B cell (primary cell): ENCODE measurements around the gene BACH2. TPM values are rescaled to one million over a fixed set of nuclear protein-coding genes. Genes with fewer than 3 reads are reported as not detected.

ENCODE experiments used
- ATAC-seq: fragments of 200-7000 bp; cut with Tn5 transposase; one replicate; pipeline ENCODE4 v1.10.0; 2021; ENCODE audit warnings: low read depth, mild to moderate bottlenecking, moderate number of reproducible peaks, moderate library complexity
- CTCF ChIA-PET: fragments of 350-600 bp; sonication (Branson Sonifier 250); formaldehyde crosslinking; loops from one replicate; lab custom pipeline; 2021; ENCODE audit warnings: antibody characterized with exemption, inconsistent platforms; lab: Charles Lee
- POLR2A ChIA-PET: fragments of 350-600 bp; sonication (Branson Sonifier 250); formaldehyde crosslinking; loops from one replicate; lab custom pipeline; 2021; ENCODE audit warnings: antibody characterized with exemption; lab: Charles Lee
- DNase-seq: peaks from one replicate; pipeline ENCODE4 v3.0.0; 2013
- H2AFZ ChIP-seq: 2 replicates; pipeline ENCODE4 v1.6.1; 2012; ENCODE audit warnings: mild to moderate bottlenecking, low read depth, low read length; ENCODE audit not compliant: insufficient read depth, poor library complexity, severe bottlenecking
- H3K27ac ChIP-seq, 2 donors: 1 replicate in 1 of 2; 2 replicates in 1 of 2; pipeline ENCODE4 v1.5.1; 2012 to 2013; ENCODE audit warnings: low read length in 2 of 2, mild to moderate bottlenecking in 2 of 2, moderate library complexity in 1 of 2
- H3K27me3 ChIP-seq, 4 experiments: fragments of 200-600 bp in 1 of 4; sonication (generic) in 1 of 4; replicated peaks in 1 of 4; 1 replicate in 2 of 4; 2 replicates in 2 of 4; pipeline versions ENCODE4 v1.6.1 to v1.7.0; 2013 to 2016; ENCODE audit warnings: low read length in 3 of 4, mild to moderate bottlenecking in 2 of 4, mixed read lengths in 1 of 4, moderate library complexity in 1 of 4; ENCODE audit not compliant: insufficient read depth in 4 of 4, control insufficient read depth in 3 of 4; ENCODE audit errors: control extremely low read depth in 1 of 4
- H3K36me3 ChIP-seq, 2 experiments: replicated peaks in 1 of 2; 1 replicate in 1 of 2; 2 replicates in 1 of 2; pipeline versions ENCODE4 v1.6.1 to v1.7.1; 2013; ENCODE audit warnings: low read length in 1 of 2; ENCODE audit not compliant: insufficient read depth in 2 of 2, control insufficient read depth in 1 of 2; ENCODE audit errors: control extremely low read depth in 1 of 2, extremely low read depth in 1 of 2
- H3K4me1 ChIP-seq, 2 donors: fragments of 200-600 bp in 1 of 2; sonication (generic) in 1 of 2; 1 replicate in 1 of 2; 2 replicates in 1 of 2; pipeline versions ENCODE4 v1.5.1 to v1.6.1; 2013 to 2017; ENCODE audit warnings: low read length in 2 of 2; ENCODE audit not compliant: control insufficient read depth in 2 of 2, insufficient read depth in 2 of 2
- H3K4me2 ChIP-seq: replicated peaks from 2 replicates; pipeline ENCODE3; 2012; ENCODE audit warnings: mild to moderate bottlenecking, low read depth, low read length; ENCODE audit not compliant: poor library complexity, severe bottlenecking
- H3K4me3 ChIP-seq, 5 experiments: fragments of 200-600 bp in 1 of 5; sonication (generic) in 1 of 5; 1 replicate in 3 of 5; 2 replicates in 2 of 5; pipeline versions ENCODE4 v1.5.1 to v1.7.0; 2011 to 2016; ENCODE audit warnings: low read length in 4 of 5, mild to moderate bottlenecking in 4 of 5, low read depth in 2 of 5, control low read depth in 1 of 5, moderate library complexity in 1 of 5; ENCODE audit not compliant: insufficient read depth in 1 of 5; ENCODE audit errors: control extremely low read depth in 1 of 5, extremely low read depth in 1 of 5
- H3K79me2 ChIP-seq: fragments of 200-600 bp; sonication (generic); one replicate; pipeline ENCODE4 v1.6.0; 2016; ENCODE audit warnings: low read length; ENCODE audit not compliant: control insufficient read depth, insufficient read depth
- H3K9ac ChIP-seq: fragments of 200-600 bp; sonication (generic); 2 replicates; pipeline ENCODE4 v1.6.1; 2017; ENCODE audit warnings: mild to moderate bottlenecking, low read length, moderate library complexity
- H3K9me3 ChIP-seq, 3 donors: one replicate each; pipeline versions ENCODE4 v1.6.1 to v1.7.1; 2013; ENCODE audit warnings: low read length in 2 of 3; ENCODE audit not compliant: control insufficient read depth in 2 of 3, insufficient read depth in 1 of 3; ENCODE audit errors: control extremely low read depth in 1 of 3
- H4K20me1 ChIP-seq: 2 replicates; pipeline ENCODE4 v1.6.0; 2012; ENCODE audit warnings: mild to moderate bottlenecking, low read length; ENCODE audit not compliant: insufficient read depth, control insufficient read depth, poor library complexity, severe bottlenecking
- H3K27ac Mint-ChIP-seq: one replicate; pipeline ENCODE4 v1.8.0; 2021; ENCODE audit warnings: mixed read lengths
- H3K27me3 Mint-ChIP-seq: one replicate; pipeline ENCODE4 v1.8.0; 2021; ENCODE audit warnings: mixed read lengths
- H3K4me1 Mint-ChIP-seq: one replicate; pipeline ENCODE4 v1.8.0; 2021; ENCODE audit warnings: mixed read lengths
- H3K4me3 Mint-ChIP-seq: one replicate; pipeline ENCODE4 v1.8.0; 2021; ENCODE audit warnings: mixed read lengths
- H3K9me3 Mint-ChIP-seq: one replicate; pipeline ENCODE4 v1.8.0; 2022; ENCODE audit warnings: mixed read lengths; ENCODE audit not compliant: insufficient read depth
- EZH2 ChIP-seq: IDR thresholded peaks from 2 replicates; pipeline ENCODE4 v1.6.1; 2012; ENCODE audit warnings: borderline replicate concordance, low read depth, mild to moderate bottlenecking, moderate library complexity, low read length; ENCODE audit not compliant: insufficient read depth, poor library complexity, severe bottlenecking
- WGBS: methylation state at CpG from one replicate; pipeline ENCODE4 v1.1.5; 2013; ENCODE audit warnings: missing lambda C conversion rate; ENCODE audit not compliant: insufficient coverage; 5-methylcytosine and 5-hydroxymethylcytosine counted together
- intact Hi-C: fragments of 100-400 bp; cut with micrococcal nuclease; formaldehyde crosslinking; loops from one replicate; pipeline ENCODE4 v1.10.0; 2022
- polyA plus RNA-seq: library from polyadenylated mRNA; depleted of rRNA; stranded (reverse); fragments of >200 nt; gene quantifications from 2 replicates; pipeline ENCODE4 v1.2.3, GENCODE V29; 2012
- total RNA-seq, 2 donors: library from RNA; stranded (reverse); fragments of 120-200 nt in 1 of 2; gene quantifications; 1 replicate in 1 of 2; 2 replicates in 1 of 2; pipeline versions ENCODE4 v1.2.3 to v1.2.4, GENCODE V29; 2013 to 2022
- TF ChIP-seq, protein P1 (sequence below): fragments of 200-600 bp; IDR thresholded peaks from one replicate; pipeline ENCODE4 v1.8.0; 2022; ENCODE audit warnings: antibody characterized with exemption, mild to moderate bottlenecking

BACH2 gene
- total and polyA plus RNA-seq, 2 donors (not counting 1 experiment from before 2014, with no cell fraction given) = 41.1 to 235 TPM

DNA sequence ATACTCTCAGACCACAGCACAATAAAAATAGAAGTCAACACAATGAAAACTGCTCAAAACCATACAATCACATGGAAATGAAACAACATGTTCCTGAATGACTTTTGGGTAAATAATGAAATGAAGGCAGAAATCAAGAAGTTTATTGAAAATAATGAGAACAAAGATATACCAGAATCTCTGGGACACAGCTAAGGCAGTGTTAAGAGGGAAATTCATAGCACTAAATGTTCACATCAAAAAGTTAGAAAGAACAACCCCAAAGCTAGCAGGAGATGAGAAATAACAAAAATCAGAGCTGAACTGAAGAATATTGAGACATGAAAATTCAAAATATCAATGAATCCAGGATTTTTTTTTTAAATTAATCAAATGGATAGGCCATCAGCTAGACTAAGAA, 183.3 kb downstream of the BACH2 start:
- Mint-ChIP-seq H3K9me3 (peaks cover 15% of the 10 kb centered on the region), H3K27ac (no peak overlapping the region), H3K27me3 (no peaks in the 10 kb centered on the region), H3K4me1 (peaks cover 70% of the 10 kb centered on the region), H3K4me3 (no peak overlapping the region)
- H3K9ac ChIP-seq = no peak overlapping the region
- peaks cover 0 to 16% (median 0%) of the 10 kb centered on the region in 3 donors for H3K9me3 ChIP-seq
- no peak overlapping the region for H2AFZ ChIP-seq
- peaks cover 70% of the 10 kb centered on the region for H4K20me1 ChIP-seq
- ChIA-PET CTCF (no interaction called here), POLR2A (no interaction called here)
- H3K4me1 ChIP-seq = peaks cover 13 to 29% of the 10 kb centered on the region in 2 donors
- H3K4me2 ChIP-seq = no peak overlapping the region
- TF ChIP-seq EZH2 = no peak
- TF ChIP-seq, protein P1, sequence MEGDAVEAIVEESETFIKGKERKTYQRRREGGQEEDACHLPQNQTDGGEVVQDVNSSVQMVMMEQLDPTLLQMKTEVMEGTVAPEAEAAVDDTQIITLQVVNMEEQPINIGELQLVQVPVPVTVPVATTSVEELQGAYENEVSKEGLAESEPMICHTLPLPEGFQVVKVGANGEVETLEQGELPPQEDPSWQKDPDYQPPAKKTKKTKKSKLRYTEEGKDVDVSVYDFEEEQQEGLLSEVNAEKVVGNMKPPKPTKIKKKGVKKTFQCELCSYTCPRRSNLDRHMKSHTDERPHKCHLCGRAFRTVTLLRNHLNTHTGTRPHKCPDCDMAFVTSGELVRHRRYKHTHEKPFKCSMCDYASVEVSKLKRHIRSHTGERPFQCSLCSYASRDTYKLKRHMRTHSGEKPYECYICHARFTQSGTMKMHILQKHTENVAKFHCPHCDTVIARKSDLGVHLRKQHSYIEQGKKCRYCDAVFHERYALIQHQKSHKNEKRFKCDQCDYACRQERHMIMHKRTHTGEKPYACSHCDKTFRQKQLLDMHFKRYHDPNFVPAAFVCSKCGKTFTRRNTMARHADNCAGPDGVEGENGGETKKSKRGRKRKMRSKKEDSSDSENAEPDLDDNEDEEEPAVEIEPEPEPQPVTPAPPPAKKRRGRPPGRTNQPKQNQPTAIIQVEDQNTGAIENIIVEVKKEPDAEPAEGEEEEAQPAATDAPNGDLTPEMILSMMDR = no peak
- ATAC-seq (no peak), DNase-seq (no peak)
- H3K36me3 ChIP-seq = peaks cover 0 to 26% of the 10 kb centered on the region in 2 experiments
- H3K27me3 ChIP-seq = no peaks in the 10 kb centered on the region
- H3K27ac ChIP-seq = peak overlapping the region in 1 of 2 donors; percentile 7
- intact Hi-C loops = no loop called here
- H3K4me3 ChIP-seq = no peak overlapping the region
- peaks cover 93% of the 10 kb centered on the region for H3K79me2 ChIP-seq

- Histone ChIP-seq H2AFZ (no peak overlapping the region), H3K9ac (no peak overlapping the region), H3K9me3 (peaks cover 0 to 13% (median 0%) of the 10 kb centered on the region in 3 donors), H3K4me3 (no peak overlapping the region), H3K27ac (peak overlapping the region in 1 of 2 donors; percentile 31), H3K4me1 (peaks cover 32 to 44% of the 10 kb centered on the region in 2 donors), H3K4me2 (no peak overlapping the region), H4K20me1 (peaks cover 69% of the 10 kb centered on the region), H3K79me2 (peaks cover 92% of the 10 kb centered on the region), H3K27me3 (no peaks in the 10 kb centered on the region), H3K36me3 (peaks cover 2 to 20% of the 10 kb centered on the region in 2 experiments)
- intact Hi-C loops = no loop called here
- WGBS = 100% methylated on average over 1 of the region's 2 CpGs
- H3K9me3 Mint-ChIP-seq = peaks cover 15% of the 10 kb centered on the region
- DNase-seq (no peak), ATAC-seq (no peak)
- TF ChIP-seq EZH2 = no peak
- TF ChIP-seq, protein P1 = no peak
- no peaks in the 10 kb centered on the region for H3K27me3 Mint-ChIP-seq
- ChIA-PET CTCF (no interaction called here), POLR2A (interaction anchor here (1.0 kb wide), 1 partner anchor 9 kb away, joined by 3 read pairs; no protein-coding TSS in a partner anchor)
- peak overlapping the region; percentile 50 for H3K27ac Mint-ChIP-seq
- H3K4me3 Mint-ChIP-seq = no peak overlapping the region
- peaks cover 82% of the 10 kb centered on the region for H3K4me1 Mint-ChIP-seq
Observed at GRCh38 chr6:90111387-90111786, 185.3 kb downstream of the BACH2 start.
